VCaP (cell line): ENCODE data around the gene CMC2.

Source experiments
- H3K27ac ChIP-seq: fragments of 450-650 bp; 2 replicates; pipeline ENCODE4 v1.5.1; 2017
- CTCF ChIP-seq: fragments of 450-650 bp; conservative IDR thresholded peaks from 2 replicates; pipeline ENCODE4 v1.5.1; 2017; ENCODE audit warnings: mild to moderate bottlenecking, moderate library complexity

The CMC2 gene

GRCh38 chr16:80985611-80986010 is 21.1 kb downstream of the CMC2 start:
- no peak for TF ChIP-seq CTCF
- H3K27ac ChIP-seq: peak overlapping the region; percentile 63

- peak overlapping the region; percentile 63; the same call in 1 of the 2 replicates for H3K27ac ChIP-seq
- TF ChIP-seq CTCF: no peak
Measured at GRCh38 chr16:80984124-80984892, 22.4 kb downstream of the CMC2 start.

- TF ChIP-seq CTCF: no peak
- H3K27ac ChIP-seq: no peak overlapping the region
Measured at GRCh38 chr16:80982646-80983045, 24.0 kb downstream of the CMC2 start.

GRCh38 chr16:80981103-80981502 is 25.6 kb downstream of the CMC2 start:
- H3K27ac ChIP-seq: peak overlapping the region; percentile 60
- no peak for TF ChIP-seq CTCF

- no peak for TF ChIP-seq CTCF
- no peak overlapping the region for H3K27ac ChIP-seq
Measured at GRCh38 chr16:80976946-80977345, 29.7 kb downstream of the CMC2 start.

- peak; percentile 2; the same call in 1 of the 2 replicates for TF ChIP-seq CTCF
- no peak overlapping the region for H3K27ac ChIP-seq
Measured at GRCh38 chr16:80974649-80975376, 31.9 kb downstream of the CMC2 start.

- H3K27ac ChIP-seq: no peak overlapping the region
- TF ChIP-seq CTCF: no peak
Measured at GRCh38 chr16:80973991-80974390, 32.7 kb downstream of the CMC2 start.
